CD14-positive monocyte (primary cell): Measurements from ENCODE around the gene PSMB5. TPM values are rescaled to one million over a fixed set of nuclear protein-coding genes. Genes with fewer than 3 reads are reported as not detected.

Experiments used
- DNase-seq, 3 donors: peaks; one replicate each; pipeline ENCODE4 v3.0.0-alpha.2; 2011 to 2022
- H2AFZ ChIP-seq: 2 replicates; pipeline ENCODE4 v1.6.0; 2012; ENCODE audit warnings: mild to moderate bottlenecking, low read depth, low read length, inconsistent platforms; ENCODE audit not compliant: insufficient read depth, poor library complexity, severe bottlenecking
- H3K27ac ChIP-seq, 2 donors: 1 replicate in 1 of 2; 2 replicates in 1 of 2; pipeline ENCODE4 v1.5.1; 2012 to 2013; ENCODE audit warnings: low read length in 2 of 2, control low read depth in 1 of 2, inconsistent platforms in 1 of 2, low read depth in 1 of 2, mild to moderate bottlenecking in 1 of 2
- H3K27me3 ChIP-seq, 2 donors: one replicate each; pipeline versions ENCODE4 v1.6.0 to v1.6.1; 2011 to 2013; ENCODE audit warnings: low read length in 2 of 2; ENCODE audit not compliant: control insufficient read depth in 2 of 2, insufficient read depth in 2 of 2
- H3K36me3 ChIP-seq, 2 donors: replicated peaks in 1 of 2; 1 replicate in 1 of 2; 2 replicates in 1 of 2; pipeline versions ENCODE4 v1.5.1 to v1.6.1; 2012 to 2013; ENCODE audit warnings: low read length in 2 of 2, control low read depth in 1 of 2, inconsistent platforms in 1 of 2, mild to moderate bottlenecking in 1 of 2; ENCODE audit not compliant: insufficient read depth in 2 of 2, control insufficient read depth in 1 of 2
- H3K4me1 ChIP-seq, 2 donors: 1 replicate in 1 of 2; 2 replicates in 1 of 2; pipeline versions ENCODE4 v1.5.1 to v1.6.1; 2012 to 2013; ENCODE audit warnings: low read length in 2 of 2, control low read depth in 1 of 2, inconsistent platforms in 1 of 2, mild to moderate bottlenecking in 1 of 2, moderate library complexity in 1 of 2; ENCODE audit not compliant: insufficient read depth in 2 of 2, control insufficient read depth in 1 of 2
- H3K4me2 ChIP-seq: replicated peaks from 2 replicates; pipeline ENCODE3; 2012; ENCODE audit warnings: low read length, moderate library complexity, mild to moderate bottlenecking; ENCODE audit not compliant: poor library complexity, severe bottlenecking; ENCODE audit errors: extremely low read depth
- H3K4me3 ChIP-seq, 3 experiments: fragments of 200-600 bp in 1 of 3; sonication (generic) in 1 of 3; replicated peaks in 1 of 3; 1 replicate in 2 of 3; 2 replicates in 1 of 3; pipeline ENCODE4 v1.5.1; 2011 to 2013; ENCODE audit warnings: low read length in 3 of 3, mild to moderate bottlenecking in 3 of 3, control low read depth in 2 of 3, low read depth in 2 of 3, inconsistent platforms in 1 of 3, moderate library complexity in 1 of 3
- H3K79me2 ChIP-seq: 2 replicates; pipeline ENCODE4 v1.6.0; 2012; ENCODE audit warnings: mild to moderate bottlenecking, control low read depth, inconsistent platforms, low read length, moderate library complexity; ENCODE audit not compliant: insufficient read depth
- H3K9ac ChIP-seq: 2 replicates; pipeline ENCODE4 v1.6.0; 2017; ENCODE audit warnings: low read length, mild to moderate bottlenecking; ENCODE audit not compliant: insufficient read depth, poor library complexity, severe bottlenecking
- H3K9me3 ChIP-seq, 2 donors: replicated peaks in 1 of 2; 1 replicate in 1 of 2; 2 replicates in 1 of 2; pipeline versions ENCODE4 v1.5.1 to v1.6.1; 2012 to 2013; ENCODE audit warnings: low read length in 2 of 2, control low read depth in 1 of 2; ENCODE audit not compliant: control insufficient read depth in 1 of 2, insufficient read depth in 1 of 2
- H4K20me1 ChIP-seq: 2 replicates; pipeline ENCODE4 v1.6.0; 2012; ENCODE audit warnings: mild to moderate bottlenecking, low read length, control low read depth, moderate library complexity; ENCODE audit not compliant: insufficient read depth
- H3K27ac Mint-ChIP-seq, 7 donors: one replicate each; pipeline ENCODE4 v1.8.0; 2020; ENCODE audit warnings: mild to moderate bottlenecking in 7 of 7, mixed read lengths in 7 of 7, moderate library complexity in 6 of 7, inconsistent platforms in 2 of 7
- H3K27me3 Mint-ChIP-seq, 3 donors: one replicate each; pipeline ENCODE4 v1.8.0; 2021 to 2022; ENCODE audit warnings: low read depth in 3 of 3, mild to moderate bottlenecking in 3 of 3, mixed read lengths in 3 of 3, moderate library complexity in 3 of 3, inconsistent platforms in 1 of 3
- H3K36me3 Mint-ChIP-seq, 2 donors: one replicate each; pipeline ENCODE4 v1.8.0; 2020; ENCODE audit warnings: mixed read lengths in 2 of 2, inconsistent platforms in 1 of 2, mild to moderate bottlenecking in 1 of 2
- H3K4me1 Mint-ChIP-seq: one replicate; pipeline ENCODE4 v1.8.0; 2020; ENCODE audit warnings: mild to moderate bottlenecking, mixed read lengths
- H3K4me3 Mint-ChIP-seq, 2 donors: one replicate each; pipeline ENCODE4 v1.8.0; 2020; ENCODE audit warnings: mild to moderate bottlenecking in 2 of 2, mixed read lengths in 2 of 2, moderate library complexity in 1 of 2
- H3K9me3 Mint-ChIP-seq, 7 donors: one replicate each; pipeline ENCODE4 v1.8.0; 2020 to 2022; ENCODE audit warnings: mixed read lengths in 7 of 7, mild to moderate bottlenecking in 6 of 7, moderate library complexity in 6 of 7, inconsistent platforms in 2 of 7
- CTCF ChIP-seq: fragments of 200-600 bp; IDR thresholded peaks from one replicate; pipeline ENCODE4 v1.8.0; 2022; ENCODE audit warnings: antibody characterized with exemption, mild to moderate bottlenecking
- WGBS: methylation state at CpG from one replicate; pipeline ENCODE4 v1.1.5; 2013; ENCODE audit warnings: missing lambda C conversion rate; ENCODE audit not compliant: insufficient coverage; 5-methylcytosine and 5-hydroxymethylcytosine counted together
- intact Hi-C, 2 donors: fragments of 100-400 bp; cut with micrococcal nuclease; formaldehyde crosslinking; loops; one replicate each; pipeline versions ENCODE4 v1.15.0 to v1.15.1; 2023
- polyA plus RNA-seq, 3 donors: library from polyadenylated mRNA; depleted of rRNA in 1 of 3; unstranded in 2 of 3; stranded (reverse) in 1 of 3; fragments of 300-500 nt in 2 of 3; fragments of >200 nt in 1 of 3; fragmentation: Illumina TruSeq in 2 of 3; gene quantifications; 1 replicate in 2 of 3; 2 replicates in 1 of 3; pipeline ENCODE4 v1.2.3, GENCODE V29; 2012 to 2021

PSMB5 gene
- polyA plus RNA-seq, 3 donors, result 16.8 to 61.8 (median 57.6) TPM

GRCh38 chr14:22981876-22982476 lies 52.7 kb downstream of the PSMB5 start:
- H3K36me3 ChIP-seq, result peaks cover 0 to under 1% of the 10 kb centered on the region in 2 donors
- H3K9ac ChIP-seq, result peak overlapping the region; percentile 61
- H3K4me3 ChIP-seq, result peak overlapping the region; percentile 47 to 81 (median 77)
- H2AFZ ChIP-seq, result peak overlapping the region; percentile 92
- no peaks in the 10 kb centered on the region for H3K79me2 ChIP-seq
- peaks cover 0 to 8% (median 3%) of the 10 kb centered on the region in 7 donors for H3K9me3 Mint-ChIP-seq
- peaks cover 6% of the 10 kb centered on the region for H3K4me1 Mint-ChIP-seq
- peaks cover 4 to 7% of the 10 kb centered on the region in 2 donors for H3K36me3 Mint-ChIP-seq
- H3K4me3 Mint-ChIP-seq, result no peak overlapping the region
- intact Hi-C loops, result loop anchor here in 1 of 2 donors (5.0 to 10.0 kb wide), 2 partner anchors 47 to 415 kb away; no protein-coding TSS in a partner anchor
- H3K4me1 ChIP-seq, result peaks cover 25 to 27% of the 10 kb centered on the region in 2 donors
- TF ChIP-seq CTCF, result no peak
- H4K20me1 ChIP-seq, result no peaks in the 10 kb centered on the region
- peaks cover 33 to 50% of the 10 kb centered on the region in 2 donors for H3K27me3 ChIP-seq
- H3K27ac Mint-ChIP-seq, result no peak overlapping the region
- under 1% methylated on average over 51 of the region's 51 CpGs for WGBS
- peak overlapping the region; percentile 93 for H3K4me2 ChIP-seq
- DNase-seq, result no peak
- H3K27ac ChIP-seq, result no peak overlapping the region
- peaks cover 30 to 42% (median 34%) of the 10 kb centered on the region in 3 donors for H3K27me3 Mint-ChIP-seq
- peaks cover 0 to 4% of the 10 kb centered on the region in 2 donors for H3K9me3 ChIP-seq

GRCh38 chr14:22981090-22981875 lies 53.4 kb downstream of the PSMB5 start:
- intact Hi-C loops, result loop anchor here in 1 of 2 donors (5.0 to 10.0 kb wide), 2 partner anchors 46 to 414 kb away; no protein-coding TSS in a partner anchor
- Mint-ChIP-seq H3K27me3 (peaks cover 30 to 43% (median 39%) of the 10 kb centered on the region in 3 donors), H3K36me3 (peaks cover 3 to 7% of the 10 kb centered on the region in 2 donors), H3K27ac (no peak overlapping the region), H3K4me3 (peak overlapping the region; percentile 56 to 75), H3K9me3 (peaks cover 0 to 8% (median 3%) of the 10 kb centered on the region in 7 donors), H3K4me1 (peaks cover 6% of the 10 kb centered on the region)
- H3K4me3 ChIP-seq, result peak overlapping the region in 2 of 3 experiments; percentile 47 to 77
- peaks cover 33 to 57% of the 10 kb centered on the region in 2 donors for H3K27me3 ChIP-seq
- TF ChIP-seq CTCF, result no peak
- peak overlapping the region; percentile 61 for H3K9ac ChIP-seq
- H3K79me2 ChIP-seq, result no peaks in the 10 kb centered on the region
- peak in 2 of 3 donors; percentile 5 to 12 for DNase-seq
- H3K4me2 ChIP-seq, result peak overlapping the region; percentile 93
- WGBS, result 8% methylated on average over 76 of the region's 76 CpGs
- H3K4me1 ChIP-seq, result peaks cover 25 to 27% of the 10 kb centered on the region in 2 donors
- no peaks in the 10 kb centered on the region for H4K20me1 ChIP-seq
- no peaks in the 10 kb centered on the region for H3K36me3 ChIP-seq
- peaks cover 0 to 4% of the 10 kb centered on the region in 2 donors for H3K9me3 ChIP-seq
- H3K27ac ChIP-seq, result no peak overlapping the region
- H2AFZ ChIP-seq, result peak overlapping the region; percentile 92
